Myocyte (in vitro differentiated cells): Measurements from ENCODE around the gene GAS2L2. TPM values are rescaled to one million over a fixed set of nuclear protein-coding genes. Genes with fewer than 3 reads are reported as not detected.

Experiments
- DNase-seq: peaks from one replicate; pipeline ENCODE4 v3.0.0-alpha.2; 2012; ENCODE audit warnings: low read depth
- polyA plus RNA-seq: library from polyadenylated mRNA; unstranded; fragments of >200 nt; gene quantifications from one replicate; pipeline ENCODE4 v1.2.1, GENCODE V29; 2012; ENCODE audit warnings: missing spikeins
- total RNA-seq: library from RNA; depleted of rRNA; stranded (reverse); fragments of >200 nt; gene quantifications from 2 replicates; pipeline ENCODE4 v1.2.3, GENCODE V29; 2014

GAS2L2 gene
- 0.08 TPM in 1 of 2 replicates, not detected in the other for total RNA-seq
- polyA plus RNA-seq: 0.04 TPM

GRCh38 chr17:35752945-35753764 is at the start of gene GAS2L2:
GAS2L2 (minus strand) TSS chr17:35753239; CDS start chr17:35752850, 389 bp downstream.
- DNase-seq: no peak

- peak; percentile 88 for DNase-seq
Measured at GRCh38 chr17:35801583-35802224, 48.7 kb upstream of the GAS2L2 start.

DNA sequence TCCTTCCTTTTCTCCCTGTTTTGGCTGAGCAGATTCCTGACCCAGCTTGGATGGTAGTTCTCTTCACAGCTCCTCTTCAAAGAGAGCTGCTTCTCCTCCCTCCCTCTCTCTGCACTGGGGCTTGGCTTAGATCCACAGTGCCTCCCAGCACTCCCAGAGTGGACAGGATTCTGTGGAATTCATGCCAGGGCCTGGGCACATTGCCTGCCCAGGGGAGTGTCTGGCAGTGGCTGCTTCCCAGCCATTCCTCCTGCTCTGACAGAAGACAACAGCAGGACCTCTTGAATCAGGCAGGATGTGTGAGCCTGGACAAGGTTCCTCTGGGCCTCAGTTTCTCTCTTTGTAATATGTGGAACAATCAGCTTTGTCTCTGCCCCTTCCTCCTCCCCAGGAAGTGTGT is 46.9 kb upstream of the GAS2L2 start:
- DNase-seq: peak; percentile 98

DNA sequence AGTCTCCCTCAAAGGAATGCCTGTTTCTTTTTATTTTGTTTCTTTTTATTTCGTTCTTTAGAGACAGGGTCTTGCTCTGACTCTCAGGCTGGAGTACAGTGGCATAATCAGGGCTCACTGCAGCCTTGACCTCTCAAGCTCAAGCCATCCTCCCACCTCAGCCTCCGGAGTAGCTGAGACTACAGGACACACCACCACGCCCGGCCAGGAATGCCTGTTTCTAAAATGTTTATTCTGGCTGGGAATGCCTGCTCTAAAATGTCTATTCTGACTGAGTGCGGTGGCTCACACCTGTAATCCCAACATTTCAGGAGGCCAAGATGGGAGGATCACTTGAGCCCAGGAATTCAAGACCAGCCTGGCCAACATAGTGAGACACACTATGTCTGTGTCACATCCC is 44.9 kb upstream of the GAS2L2 start:
- DNase-seq: no peak

DNA sequence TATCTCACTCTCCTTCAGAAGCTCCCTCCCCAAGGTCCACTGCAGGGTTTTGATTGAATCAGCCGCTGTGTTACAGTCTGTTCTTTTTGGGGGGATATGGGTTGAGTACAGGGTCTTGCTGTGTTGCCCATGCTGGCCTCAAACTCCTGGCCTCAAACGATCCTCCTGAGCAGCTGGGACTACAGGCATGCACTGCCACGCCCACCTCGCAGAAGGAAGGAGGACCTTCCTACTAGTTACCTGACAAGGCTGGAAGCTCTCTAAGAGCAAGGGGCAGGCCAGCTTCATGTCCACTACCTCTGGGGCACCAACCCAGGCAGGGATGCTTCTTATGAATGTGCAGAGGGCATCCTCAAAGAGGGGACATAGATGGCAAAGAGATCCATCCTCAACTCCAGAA is 44.3 kb upstream of the GAS2L2 start:
- no peak for DNase-seq

- no peak for DNase-seq
Measured at GRCh38 chr17:35796942-35797341, 43.9 kb upstream of the GAS2L2 start.

- no peak for DNase-seq
Measured at GRCh38 chr17:35795871-35796265, 42.8 kb upstream of the GAS2L2 start.

DNA sequence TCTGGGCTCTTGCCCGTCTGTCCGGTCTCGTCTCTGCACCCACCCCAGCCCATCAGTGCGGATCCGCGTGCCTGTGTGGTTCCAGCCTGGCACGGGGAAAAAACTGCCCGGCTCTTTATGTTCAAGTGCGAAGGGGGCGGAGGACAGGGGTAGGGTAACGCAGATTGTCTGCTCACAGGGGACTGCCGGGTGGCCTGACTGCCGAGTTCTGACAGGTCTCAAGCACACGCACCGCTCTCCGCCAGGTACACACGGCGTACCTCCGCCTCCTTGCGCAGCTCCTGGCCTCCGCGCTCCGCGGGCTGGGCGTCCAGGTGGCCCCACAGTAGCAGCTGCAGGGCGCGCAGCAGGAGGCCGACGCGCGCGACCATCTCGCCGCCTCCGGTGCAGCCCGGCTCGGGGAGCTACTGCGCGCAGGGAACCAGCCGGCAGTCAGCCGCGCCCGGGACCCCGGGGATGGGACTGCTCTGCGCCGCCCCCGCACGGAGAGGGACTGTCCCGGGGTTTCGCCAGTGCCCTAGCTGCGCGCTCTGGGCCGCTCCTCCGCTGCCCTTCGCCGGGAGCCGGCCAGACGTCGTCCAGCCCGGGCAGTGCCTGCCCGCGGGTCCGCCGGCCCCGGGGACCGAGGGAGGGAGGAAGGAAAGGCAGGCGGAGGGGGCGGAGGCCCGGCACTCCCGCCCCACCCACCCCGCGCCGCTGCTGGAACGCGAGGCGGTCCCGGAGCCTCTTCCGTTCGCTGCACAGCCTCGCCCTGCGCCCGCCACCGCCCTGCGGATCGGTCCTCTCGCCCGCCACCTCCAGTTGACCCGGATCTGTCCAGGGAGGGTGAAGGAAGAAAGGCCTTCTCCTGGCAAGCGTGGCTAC is 42.2 kb upstream of the GAS2L2 start, which contains the start of gene MMP28:
MMP28 (minus strand) TSS at position 635 of the 864 bp plus-strand sequence; CDS start at position 371, 264 bp downstream.
- DNase-seq: peak; percentile 41

GRCh38 chr17:35793257-35793656 is 40.2 kb upstream of the GAS2L2 start:
- no peak for DNase-seq

DNA sequence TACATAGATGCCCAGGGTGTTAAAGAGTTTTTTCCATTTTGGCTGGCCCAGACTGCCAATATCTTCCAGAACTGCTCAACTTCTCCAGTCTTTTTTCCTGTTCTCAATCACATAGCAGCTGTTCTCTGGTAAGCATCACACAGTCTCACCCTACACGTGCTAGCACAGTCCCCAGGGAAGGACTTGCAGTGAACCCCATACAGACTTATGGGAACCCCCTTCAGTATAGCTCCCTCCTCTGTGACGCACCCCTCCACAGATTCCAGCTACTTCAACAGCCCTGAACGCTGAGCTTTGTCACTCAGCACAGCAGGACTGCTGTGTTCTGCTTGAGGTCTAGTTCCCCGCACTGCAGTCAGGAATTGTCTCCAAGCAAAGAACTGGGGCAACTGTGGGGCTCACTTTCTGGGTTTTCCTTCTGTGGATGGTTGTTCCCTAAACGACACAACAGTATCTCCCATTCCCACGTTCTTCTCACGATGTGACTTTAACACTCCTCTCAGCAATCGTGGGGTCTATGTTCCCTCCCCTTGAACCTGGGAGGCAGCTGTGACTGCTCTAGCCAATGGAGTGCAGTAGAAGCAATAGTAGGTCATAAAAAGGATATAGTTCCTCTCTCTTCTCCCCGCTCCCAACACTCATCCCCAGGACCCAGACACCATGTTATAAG is 38.8 kb upstream of the GAS2L2 start:
- no peak for DNase-seq

GRCh38 chr17:35790841-35791240 is 37.8 kb upstream of the GAS2L2 start:
- DNase-seq: no peak

DNA sequence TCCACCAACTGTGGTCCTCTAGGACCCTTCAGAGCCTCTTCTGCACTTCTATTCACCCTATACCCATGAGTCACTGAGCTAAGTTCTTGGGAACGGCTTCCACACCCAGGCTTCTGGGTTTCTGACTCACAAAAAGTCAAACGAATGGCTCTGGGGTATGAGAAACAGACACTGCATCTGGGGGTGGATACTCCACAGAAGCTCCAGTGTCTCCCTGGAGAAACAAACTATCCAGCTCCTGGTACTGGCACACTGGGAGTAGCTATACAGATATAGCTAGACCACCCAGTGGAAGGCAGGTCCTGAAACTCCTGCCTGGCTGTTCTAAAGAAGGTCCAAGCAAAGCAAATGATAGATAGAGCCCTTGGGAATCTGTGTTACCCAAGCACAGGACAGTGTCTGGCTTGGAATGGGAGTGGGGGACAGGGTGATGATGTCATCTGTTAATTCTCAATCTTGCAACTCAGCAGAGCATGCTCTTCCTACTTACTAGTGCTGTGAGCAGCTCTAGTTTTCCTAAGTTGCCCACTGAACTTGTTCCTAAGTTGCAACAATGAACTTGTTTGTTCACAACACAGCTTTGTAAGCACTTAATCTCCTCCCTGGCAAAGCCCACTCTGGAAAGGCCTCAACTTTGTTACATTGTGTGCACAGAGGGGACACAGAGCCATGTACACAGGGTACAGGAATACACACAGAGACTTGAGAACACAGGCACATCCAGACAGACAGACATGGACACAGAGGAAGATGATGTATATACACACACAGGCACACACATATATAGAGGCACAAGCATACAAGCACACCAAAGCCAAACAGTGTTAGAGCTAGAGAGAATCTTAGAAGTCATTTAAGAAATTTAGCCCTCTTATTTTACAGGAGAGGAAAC is 35.7 kb upstream of the GAS2L2 start:
- peak; percentile 72 for DNase-seq

GRCh38 chr17:35786941-35787432 is 33.9 kb upstream of the GAS2L2 start:
- no peak for DNase-seq

DNA sequence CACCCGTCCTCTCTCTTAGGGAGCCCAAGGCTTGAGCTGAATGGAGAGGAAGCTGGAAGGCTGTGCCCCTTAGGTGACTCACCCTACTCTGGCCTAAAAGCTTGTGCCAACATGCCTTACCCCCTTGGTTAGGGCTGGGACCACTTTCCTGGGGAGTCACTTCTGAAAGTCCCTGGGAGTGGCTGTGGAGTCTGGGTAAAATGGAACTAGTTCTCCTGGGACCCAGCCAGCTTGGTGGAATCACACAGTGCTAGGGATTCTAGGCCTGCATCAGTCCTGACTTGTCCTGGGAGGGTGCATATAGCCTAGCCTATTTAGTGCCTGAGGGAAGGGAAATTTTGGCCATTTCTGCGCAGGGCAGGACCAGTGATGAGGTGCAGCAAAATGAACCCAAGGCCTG is 31.9 kb upstream of the GAS2L2 start:
- no peak for DNase-seq

DNA sequence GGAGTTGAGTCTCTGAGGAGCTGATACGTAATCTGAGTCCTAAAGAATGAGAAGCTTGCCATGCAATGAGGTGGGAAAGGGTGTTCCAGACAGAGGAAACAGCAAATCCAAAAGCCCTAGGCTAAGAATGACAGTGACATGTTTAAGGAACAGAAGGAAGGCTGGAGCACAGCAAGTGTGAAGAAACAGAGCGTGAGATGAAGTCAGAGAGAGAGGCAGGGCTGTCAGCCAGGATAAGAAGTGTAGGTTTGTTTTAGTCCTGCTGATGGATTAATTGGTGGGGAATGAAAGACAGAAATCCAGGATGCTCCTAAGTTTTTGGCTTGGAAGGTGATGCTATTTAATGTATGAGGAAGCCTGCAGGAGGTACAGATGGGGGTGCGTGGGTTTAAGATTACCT is 27.9 kb upstream of the GAS2L2 start:
- no peak for DNase-seq

DNA sequence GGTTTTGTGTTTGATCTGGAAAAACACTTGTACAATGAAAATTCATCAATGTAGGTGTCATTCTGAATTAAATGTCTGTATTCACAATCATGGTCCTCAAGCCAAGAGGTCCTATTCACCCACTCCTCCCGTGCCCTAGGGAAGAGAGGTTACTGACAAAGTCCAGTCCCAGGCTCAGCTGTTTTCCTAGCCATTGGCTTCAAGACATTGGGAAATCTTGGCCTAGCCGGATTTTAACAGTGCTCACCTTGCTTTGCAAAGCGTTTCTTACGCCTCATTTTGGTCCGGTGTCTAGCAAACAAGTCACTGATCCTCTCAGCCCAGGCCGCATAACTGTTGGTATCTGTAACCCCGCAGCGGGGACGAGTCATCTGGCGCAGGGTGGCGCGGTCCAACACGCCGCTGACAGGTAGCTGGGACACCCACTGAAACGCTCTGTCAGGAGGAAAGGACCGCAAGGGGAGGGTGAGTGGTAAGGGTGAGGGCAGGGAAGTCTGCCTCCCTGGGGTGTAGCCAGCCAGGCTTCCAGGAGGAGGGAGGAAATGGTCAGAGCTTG is 25.7 kb upstream of the GAS2L2 start:
- DNase-seq: no peak

DNA sequence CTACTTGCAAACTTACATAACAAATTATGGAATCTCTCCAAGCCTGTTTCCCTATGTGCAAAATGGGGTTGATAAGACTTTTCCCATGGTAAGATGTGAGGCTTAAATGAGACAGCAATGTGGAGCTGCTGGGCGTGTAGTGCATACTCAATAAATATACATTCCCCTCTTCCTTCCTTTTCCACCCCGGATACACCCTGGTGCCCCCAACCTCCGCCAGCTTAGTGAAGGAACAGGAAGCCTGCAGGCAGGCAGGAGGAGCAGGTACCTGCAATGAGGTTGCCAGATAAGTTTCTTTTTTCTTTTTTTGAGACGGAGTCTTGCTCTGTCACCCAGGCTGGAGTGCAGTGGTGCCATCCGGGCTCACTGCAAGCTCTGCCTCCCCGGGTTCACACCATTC is 22.5 kb upstream of the GAS2L2 start:
- DNase-seq: no peak

DNA sequence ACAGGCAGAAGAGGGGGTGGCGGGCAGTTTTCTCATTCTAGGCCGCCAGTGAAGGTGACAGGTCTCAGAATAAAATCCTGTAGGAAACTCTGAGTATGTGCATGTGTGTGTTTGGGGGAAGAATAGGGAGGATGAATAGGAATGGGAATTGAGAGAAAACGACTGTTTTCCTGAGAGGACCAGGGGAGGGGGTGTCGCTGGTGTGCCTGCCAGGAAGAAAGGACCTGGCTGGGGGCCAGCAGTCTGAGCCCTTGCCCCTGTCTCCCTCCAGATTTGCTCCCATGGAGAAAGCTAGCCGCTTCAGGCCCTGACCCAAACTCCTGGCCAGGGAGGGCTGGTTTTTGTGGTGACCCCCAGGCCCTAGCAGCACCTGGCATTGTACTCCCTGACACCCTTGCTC is 22.0 kb upstream of the GAS2L2 start:
- DNase-seq: no peak

- peak; percentile 53 for DNase-seq
Measured at GRCh38 chr17:35774499-35774898, 21.5 kb upstream of the GAS2L2 start.
